RPMI7951 (cell line): ENCODE measurements around the gene C6orf141. TPM values are rescaled to one million over a fixed set of nuclear protein-coding genes. Genes with fewer than 3 reads are reported as not detected.
A peak's percentile ranks its signal among the peaks of the same experiment; 100 is the strongest.

Source experiments
- DNase-seq: peaks from one replicate; pipeline ENCODE4 v3.0.0-alpha.2; 2012; ENCODE audit warnings: low read depth
- total RNA-seq: library from RNA; depleted of rRNA; stranded (reverse); fragments of >200 nt; shearing (Covaris generic); gene quantifications from 2 replicates; pipeline ENCODE4 v1.2.3, GENCODE V29; 2014

Gene C6orf141
- total RNA-seq, 1 experiment from 2014 or later: 0.60 TPM

DNA sequence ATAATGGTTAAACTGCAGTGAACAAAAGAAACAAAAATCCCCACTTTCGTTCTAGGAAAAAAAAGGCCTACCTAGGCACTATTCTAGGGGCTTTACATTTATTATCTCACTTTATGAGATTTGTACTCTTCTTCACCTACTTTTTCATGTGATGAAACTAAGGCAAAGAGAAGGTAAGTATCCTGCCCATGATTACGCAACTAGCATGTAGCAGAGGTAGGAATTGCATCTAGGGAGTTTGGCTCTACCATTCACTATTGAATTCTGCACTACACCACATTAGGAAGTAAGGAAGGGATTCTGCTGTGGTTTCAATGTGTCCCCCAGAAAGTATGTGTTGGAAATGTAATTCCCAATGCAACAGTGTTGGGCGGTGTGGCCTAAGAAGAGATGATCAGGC is 11.4 kb upstream of the C6orf141 start:
- DNase-seq: no peak

DNA sequence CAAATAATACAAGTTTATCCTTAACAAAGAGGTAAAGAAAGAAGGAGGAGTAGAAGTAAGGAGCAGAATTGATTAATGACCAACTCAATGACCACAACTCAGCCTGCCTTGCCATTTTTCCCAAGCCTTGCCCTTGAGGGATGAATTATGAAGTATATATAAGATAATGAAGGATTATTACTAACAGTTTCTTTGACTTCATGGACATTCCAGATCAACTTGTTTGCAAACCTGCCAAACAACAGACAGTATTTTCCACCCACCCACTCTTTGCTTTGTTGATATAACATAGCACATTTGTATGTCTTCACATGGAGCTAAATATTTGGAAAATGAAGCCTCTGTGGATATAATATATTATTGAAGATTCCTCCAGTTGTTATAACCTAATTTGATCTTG is 9.9 kb upstream of the C6orf141 start:
- no peak for DNase-seq

DNA sequence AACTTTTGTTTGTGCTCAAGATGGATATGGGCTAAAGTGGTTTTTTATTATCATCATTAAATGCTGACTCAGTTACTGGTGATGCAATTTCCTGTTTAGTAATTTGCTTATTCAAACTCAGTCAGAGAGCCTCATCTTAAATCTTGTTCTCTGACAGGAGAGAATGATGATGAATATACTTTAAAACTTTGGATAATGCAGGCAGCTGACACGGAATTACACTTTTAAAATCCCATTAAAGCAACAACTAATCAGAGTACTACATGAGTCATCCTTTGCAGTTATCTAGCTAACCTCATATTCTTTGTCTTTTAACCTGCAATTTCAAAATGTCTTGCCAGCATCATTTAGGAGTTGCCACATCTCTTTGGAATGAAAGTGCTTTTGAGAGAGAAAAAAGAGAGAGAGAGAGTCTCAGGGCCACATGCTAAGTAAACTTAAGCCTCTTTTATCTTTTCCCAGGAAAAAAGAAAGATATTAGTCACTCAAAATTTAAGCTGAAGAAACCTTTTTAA is 9.2 kb upstream of the C6orf141 start:
- DNase-seq: peak; percentile 70

DNA sequence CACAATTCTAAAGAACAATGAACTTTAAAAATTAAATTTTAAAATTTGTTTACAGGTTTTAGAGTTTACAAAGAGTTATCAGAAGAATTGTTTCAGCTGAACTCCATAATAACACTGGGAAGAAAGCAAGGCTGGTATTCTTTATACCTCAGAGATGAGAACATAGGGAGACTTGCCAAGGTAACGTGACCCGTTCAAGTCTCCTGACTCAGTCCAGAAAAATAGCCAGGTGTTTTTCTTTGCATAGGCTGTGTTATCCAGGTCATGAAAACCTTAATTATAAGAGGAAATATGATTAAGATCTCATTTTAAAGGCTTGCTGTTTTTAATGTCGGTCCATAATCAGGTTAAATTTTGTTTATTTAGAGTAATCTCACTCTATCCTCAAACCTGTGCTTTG is 8.5 kb upstream of the C6orf141 start:
- DNase-seq: no peak

DNA sequence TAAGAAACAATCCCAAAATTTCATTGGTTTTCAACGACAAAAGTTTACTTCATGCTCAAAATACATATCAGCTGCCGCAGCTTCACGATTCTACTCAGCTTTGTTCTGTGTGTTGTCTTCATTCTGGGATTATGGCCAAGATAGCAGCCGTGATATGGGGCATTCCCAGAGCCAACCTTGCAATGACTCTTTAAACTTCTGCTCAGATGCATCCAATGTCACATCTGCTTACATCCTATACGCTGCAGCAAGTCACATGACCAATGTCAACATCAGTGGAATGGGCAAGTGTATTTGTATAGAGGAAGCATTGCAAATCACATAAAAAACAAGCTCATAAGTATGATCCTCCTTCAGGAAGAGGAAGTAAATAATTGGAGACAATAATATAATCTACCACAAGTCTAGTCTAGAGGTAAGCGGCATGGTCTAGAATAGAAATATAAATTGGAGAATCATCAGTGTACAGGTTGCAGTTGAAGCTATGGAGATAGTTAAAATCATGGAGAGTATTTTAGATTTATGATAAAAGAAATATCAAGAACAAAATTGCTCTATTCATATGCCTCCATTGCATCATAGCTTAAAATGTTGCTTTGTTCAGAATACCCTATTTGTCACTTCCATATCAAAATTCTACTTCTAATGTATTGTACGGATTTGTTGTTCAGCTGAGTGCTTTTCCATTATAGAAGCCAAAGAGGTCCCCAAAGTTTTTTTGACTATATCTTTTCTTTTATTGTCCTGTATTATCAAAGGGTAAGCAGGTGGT is 7.2 kb upstream of the C6orf141 start:
- peak; percentile 23 for DNase-seq

DNA sequence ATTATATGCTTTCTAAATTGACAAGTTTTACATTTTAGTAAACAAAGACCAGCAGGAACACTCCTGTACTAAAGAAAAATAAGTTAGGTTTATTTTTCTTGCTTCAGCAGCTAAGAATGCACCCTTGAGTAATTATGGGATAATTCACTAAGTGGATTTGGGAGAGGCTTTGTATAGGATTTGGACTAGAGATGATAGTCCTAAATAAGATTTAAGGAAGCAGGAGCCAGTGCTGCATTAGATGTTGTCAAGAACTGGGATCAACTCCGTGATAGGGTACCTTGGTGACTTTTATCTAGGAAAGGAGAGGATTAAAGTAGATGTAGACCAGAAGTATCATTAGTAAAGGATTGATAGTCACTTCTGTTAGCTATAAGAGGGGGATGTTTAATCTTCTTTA is 4.1 kb upstream of the C6orf141 start:
- no peak for DNase-seq

DNA sequence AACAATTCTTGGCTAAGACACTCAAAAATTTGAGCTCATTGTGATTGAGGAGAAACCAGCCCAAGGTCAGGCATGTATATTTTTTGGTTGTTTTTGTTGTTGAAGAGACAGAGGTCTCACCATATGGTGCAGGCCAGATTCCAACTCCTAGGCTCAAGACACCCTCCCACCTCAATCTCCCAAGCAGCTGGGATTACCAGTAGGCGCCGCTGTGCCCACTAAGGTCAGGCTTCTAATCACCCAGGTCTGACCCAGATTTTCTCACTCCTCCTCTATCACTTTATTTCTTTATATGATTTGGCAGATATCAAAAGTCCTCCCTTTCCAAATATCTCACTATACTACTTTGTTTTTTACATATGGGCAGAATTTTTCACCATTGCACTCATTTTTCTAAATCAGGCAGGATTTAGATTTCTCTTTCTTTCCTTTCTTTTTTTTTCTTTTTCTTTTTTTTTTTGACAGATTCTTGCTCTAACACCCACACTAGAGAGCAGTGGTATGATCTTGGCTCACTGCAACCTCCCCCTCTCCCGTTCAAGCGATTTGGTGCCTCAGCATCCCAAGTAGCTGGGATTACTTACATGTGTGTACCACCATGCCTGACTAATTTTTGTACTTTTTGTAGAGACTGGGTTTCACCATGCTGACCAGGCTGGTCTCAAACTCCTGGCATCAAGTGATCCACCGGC is 1.7 kb upstream of the C6orf141 start:
- peak; percentile 18 for DNase-seq

DNA sequence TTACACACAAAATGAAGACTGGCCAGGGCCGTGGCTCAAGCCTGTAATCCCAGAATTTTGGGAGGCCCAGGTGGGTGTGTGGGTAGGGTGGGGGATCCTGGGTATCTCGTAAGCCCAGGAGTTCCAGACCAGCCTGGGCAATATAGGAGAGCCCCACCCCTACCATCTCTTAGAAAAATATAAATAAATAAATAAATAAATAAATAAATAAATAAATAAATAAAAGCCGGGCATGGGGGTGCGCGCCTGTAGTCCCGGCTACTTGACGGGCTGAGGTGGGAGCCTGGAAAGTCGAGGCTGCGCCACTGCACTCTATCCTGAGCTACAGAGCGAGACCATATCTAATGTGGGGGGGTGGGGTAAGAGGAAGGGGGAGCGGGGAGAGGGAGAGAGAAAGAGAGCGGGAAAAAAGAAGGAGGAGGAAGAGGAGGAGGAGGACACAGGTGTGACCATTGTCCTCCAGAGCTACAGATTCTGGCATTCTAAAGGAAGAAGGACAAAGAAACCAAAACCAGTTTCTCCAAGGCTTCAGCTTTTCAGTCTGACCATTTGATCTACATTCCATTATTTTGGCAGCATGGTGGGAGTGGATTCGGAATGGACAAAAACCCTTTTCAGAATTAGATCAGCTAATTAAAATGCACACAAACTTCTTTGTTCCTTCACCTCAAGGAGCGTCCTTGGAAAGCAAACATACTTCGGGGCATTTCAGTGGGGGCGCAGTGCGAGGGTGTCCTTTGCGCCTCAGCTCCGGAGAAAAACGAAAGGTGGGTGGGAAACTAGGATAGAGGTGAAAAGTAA is 577 bp upstream of the C6orf141 start:
- DNase-seq: no peak

DNA sequence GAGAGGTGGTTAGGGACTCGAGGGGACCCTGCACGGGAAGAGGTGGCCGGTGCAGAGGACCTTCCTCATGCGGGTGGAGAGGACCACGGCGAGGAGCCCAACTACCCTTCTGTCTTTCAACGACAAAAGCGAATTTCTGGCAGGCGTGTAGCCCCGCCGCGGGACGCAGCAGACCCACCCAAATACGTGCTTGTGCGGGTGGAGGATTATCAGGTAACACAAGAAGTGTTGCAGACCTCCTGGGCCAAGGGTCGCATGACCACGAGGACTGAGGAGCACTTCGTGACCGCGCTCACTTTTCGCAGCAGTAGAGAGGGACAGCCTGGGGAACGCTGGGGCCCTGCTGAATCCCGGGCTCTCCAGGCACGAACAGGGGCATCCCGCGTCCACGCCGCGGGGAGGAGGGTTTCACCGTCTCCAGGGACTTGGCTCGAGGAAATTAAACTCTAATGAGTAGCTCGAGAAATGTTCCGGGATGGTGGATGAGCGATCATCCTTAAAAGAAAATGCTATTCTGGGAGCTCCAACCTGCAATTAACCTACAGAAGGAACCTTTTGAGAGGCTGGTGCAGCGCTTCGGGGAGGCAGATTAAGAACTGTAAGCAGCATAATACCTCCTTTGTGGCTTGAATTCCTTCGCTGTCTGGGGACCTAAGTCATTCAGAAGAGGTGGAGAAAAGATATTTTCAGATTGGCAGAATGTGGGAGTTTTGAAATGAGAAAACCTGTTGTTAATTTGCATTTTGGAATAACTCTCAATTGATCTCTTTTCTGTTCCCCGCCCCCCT is 804 bp downstream of the C6orf141 start:
- DNase-seq: no peak

DNA sequence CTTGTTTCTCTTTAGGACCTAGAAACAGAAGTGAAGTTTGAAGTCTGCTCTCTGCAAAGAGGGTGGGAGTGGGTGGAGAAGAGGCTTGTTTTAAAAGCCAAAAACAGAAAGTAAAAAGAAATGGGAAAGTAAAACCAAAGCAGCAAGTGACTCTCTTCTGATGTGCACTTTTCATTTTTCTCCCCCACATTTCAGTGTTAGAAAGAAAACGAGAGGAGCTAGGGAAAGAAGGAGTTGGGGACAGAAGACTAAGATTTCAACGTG is 1.3 kb downstream of the C6orf141 start:
- no peak for DNase-seq

DNA sequence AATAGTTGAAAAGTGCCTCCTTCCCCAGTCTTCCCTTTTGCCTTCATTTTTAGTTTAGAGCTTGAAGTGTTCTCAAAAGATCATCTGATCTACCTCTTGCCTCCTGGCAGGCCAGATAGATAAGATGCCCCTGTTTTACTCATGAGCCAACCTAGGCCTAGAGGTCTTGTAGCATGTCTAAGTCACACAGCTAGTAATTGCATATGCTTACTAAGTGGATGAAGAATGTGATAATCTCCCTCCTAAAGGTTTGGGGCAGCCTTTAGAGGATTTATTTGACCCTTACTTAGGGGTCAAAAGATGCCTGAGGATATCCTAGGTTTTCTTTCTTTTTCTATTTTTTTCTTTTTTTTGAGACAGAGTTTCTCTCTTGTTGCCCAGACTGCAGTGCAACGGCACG is 2.1 kb downstream of the C6orf141 start:
- peak; percentile 20 for DNase-seq

DNA sequence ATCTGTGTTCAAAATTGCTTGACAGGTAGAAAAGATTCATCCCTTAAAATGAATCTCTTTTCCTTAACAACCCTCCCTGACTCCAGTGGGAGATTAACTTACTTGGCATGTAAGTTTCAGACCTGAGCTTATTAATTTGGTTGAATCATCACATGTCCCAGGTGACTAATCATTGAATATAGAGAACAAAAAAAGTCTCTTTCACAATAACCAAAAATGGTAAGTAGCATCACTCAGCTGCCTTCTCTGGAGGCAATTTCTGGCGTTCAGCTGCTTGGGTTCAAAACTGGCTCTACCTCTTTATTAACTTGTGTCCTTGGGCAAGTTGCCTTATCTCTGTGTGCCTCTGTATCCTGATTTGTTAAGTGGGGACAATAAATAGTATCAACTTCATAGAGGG is 2.9 kb downstream of the C6orf141 start:
- peak; percentile 32 for DNase-seq

DNA sequence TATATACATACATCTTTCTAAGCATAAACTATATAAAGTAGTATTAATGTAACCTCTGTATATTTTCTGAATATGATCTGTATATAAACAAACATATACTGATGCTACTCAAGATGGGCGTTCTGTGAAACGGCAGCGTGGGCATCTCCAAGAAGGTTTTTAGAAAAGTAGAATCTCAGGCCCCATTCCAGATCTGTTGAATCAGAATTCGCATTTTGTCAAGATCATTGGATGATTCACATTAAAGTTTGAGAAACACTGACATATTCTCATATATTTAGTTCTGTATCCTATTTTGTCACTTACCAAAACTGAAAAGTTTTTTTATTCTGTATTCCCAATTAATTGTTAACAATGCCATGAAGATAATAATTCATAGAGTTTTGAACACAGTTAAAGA is 5.5 kb downstream of the C6orf141 start:
- DNase-seq: no peak

DNA sequence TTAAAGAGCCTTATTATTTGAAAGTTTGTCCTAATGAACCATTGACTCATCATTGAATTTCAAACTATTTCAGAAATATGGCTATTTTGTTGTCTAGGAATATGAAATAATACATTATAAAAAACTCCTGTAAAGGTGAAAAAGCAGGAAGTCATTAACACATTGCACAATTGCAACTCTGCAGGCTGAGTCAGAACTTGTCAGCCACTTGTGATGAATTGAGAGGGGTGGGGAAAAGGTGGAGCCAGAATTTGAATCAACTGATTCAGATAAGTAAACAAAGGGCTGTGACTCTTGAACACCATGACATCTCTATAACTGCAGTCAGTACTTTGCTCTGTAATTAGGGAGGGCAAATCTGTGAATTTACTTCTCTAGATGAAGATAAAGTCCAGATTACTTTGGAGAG is 6.0 kb downstream of the C6orf141 start:
- DNase-seq: peak; percentile 66

DNA sequence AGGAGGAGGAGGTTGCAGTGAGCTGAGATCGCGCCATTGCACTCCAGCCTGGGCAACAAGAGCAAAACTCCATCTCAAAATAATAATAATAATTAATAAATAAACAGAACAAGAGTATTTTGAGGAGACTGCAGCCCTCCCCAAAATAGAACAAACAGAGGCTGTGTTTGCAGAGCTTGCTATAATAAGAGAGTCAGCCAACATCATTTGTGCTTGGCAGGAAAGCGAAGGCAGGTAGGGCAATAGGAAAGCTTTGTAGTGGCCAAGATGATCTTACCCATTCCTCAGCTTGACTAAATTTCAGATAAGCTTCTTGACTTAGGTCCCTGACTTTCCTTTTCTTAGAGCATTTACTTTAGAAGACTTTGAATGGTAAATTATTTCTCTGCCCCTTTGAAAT is 6.7 kb downstream of the C6orf141 start:
- no peak for DNase-seq

DNA sequence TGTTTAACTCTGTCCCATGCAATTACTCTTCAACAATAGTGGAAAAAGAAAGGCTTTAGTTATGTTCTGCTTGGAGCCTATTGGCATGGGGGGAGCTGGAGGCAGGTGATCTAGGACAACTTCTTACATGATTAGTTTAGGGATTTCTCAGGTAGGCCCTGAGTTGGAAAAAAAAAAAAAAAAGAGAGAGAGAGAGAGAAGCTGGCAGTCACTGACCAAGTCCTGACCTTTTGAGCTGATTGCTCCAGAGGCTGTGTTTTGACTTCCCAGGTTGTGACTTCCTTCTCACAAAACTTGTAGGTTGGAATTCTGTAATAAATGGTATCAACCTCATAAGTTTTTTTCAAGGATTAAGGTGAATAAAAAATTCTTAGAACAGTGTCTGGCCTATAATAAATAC is 7.8 kb downstream of the C6orf141 start:
- no peak for DNase-seq

DNA sequence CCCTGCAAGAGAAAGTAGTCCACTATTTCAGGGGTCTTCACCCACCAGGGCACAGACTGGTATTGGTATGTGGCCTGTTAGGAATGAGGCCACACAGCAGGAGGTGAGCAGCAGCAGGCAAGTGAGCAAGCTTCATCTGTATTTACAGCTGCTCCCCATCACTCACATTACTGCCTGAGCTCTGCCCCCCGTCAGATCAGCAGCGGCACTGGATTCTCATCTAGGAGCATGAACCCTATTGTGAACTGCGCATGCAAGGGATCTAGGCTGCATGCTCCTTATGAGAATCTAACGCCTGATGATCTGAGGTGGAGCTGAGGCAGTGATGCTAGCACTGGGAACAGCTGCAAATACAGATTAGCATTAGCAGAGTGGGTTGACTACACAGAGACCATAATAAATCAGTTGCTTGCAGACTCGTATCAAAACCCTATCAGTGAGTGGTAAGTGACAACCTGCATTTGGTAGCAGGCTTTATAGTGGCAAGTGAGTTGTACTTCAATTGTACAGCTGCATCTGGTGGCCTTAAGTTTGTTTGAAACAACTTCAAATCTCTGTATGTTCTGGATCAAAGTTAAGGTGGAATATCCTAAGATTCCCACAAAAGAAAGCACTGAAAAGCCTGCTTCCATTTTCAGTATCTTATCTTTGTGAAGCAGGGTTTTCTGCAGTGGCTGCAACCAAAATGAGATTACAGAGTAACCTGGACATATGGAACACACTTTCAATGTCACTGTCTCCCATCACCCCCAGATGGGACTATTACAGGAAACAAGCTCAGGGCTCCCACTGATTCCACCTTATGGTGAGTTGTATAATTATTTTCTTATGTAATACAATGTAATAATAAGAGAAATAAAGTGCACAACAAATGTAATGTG is 12.8 kb downstream of the C6orf141 start:
- DNase-seq: no peak

DNA sequence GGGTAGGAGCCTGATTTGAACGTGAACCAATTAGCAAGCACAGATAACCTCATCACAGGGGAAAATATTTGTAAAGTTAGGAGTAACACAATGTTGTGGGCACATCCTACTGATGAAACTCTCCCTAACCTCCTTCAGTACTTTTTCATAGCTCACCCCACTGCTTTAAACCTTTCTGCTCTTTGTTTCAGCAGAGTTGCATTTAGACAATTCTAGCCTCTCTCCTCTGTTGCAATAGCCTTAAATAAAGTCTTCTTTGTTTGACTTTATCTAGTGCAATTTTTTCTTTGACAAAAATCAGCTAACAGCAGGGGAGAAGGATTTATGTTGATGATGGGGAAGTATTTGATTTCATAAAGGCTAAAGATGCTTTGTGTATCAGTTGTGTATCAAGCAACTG is 14.1 kb downstream of the C6orf141 start:
- DNase-seq: no peak

DNA sequence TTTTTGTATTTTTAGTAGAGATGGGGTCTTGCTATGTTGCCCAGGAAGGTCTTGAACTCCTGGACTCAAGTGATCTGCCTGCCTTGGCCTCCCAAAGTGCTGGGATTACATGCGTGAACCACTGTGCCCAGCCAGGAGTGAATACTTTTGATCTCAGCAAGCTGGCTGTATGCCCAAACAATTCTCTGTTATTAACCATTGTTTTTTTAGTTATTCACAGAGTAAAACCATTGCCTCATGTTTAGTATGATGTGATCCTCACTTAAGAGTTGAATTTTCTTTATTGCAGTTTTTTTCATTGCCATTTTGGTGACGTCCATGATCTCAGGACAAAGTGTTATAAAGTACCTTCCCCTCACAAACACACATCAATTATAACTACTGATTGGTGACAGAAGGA is 14.8 kb downstream of the C6orf141 start:
- DNase-seq: no peak

DNA sequence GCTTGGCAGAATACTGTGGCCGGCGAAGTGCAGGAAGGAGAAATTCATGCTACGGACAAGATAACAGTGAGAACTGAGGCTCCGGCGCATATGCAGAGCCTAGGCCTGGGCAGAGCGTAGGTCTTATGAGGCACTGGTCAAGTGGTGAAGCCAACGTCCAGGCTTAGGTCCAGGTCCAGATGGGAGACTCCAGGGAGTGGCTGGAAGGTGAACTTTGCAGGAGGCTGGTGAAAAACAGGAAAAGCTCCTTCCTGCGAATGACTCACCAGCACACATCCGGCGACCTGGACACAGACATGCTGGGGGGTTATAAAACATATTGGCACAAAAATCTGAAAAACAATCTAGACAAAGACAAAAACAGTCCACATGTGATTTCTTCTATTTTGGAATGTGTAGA is 15.4 kb downstream of the C6orf141 start:
- peak; percentile 37 for DNase-seq
